Esophagus muscularis mucosa (tissue), 4 donors: ENCODE results near the gene PTPN1.

Experiments
- EP300 ChIP-seq: sonication (generic); formaldehyde crosslinking; IDR thresholded peaks from one replicate; pipeline ENCODE4 v1.6.1; 2017; ENCODE audit warnings: antibody characterized with exemption
- POLR2A ChIP-seq: fragments of 450-650 bp; IDR thresholded peaks from one replicate; pipeline ENCODE4 v1.6.1; 2017; ENCODE audit warnings: antibody characterized with exemption, moderate library complexity, mild to moderate bottlenecking, low read depth
- POLR2AphosphoS5 ChIP-seq, 2 donors: sonication (generic); formaldehyde crosslinking; IDR thresholded peaks; one replicate each; pipeline ENCODE4 v1.6.1; 2017; ENCODE audit warnings: antibody characterized with exemption in 2 of 2
- TF ChIP-seq, protein P1 (sequence below), 3 experiments: fragments of 200-600 bp in 2 of 3; fragments of 450-650 bp in 1 of 3; sonication (generic) in 2 of 3; IDR thresholded peaks; one replicate each; pipeline ENCODE4 v1.5.1; 2017 to 2019; ENCODE audit warnings: antibody characterized with exemption in 3 of 3, mild to moderate bottlenecking in 2 of 3, moderate library complexity in 1 of 3

DNA sequence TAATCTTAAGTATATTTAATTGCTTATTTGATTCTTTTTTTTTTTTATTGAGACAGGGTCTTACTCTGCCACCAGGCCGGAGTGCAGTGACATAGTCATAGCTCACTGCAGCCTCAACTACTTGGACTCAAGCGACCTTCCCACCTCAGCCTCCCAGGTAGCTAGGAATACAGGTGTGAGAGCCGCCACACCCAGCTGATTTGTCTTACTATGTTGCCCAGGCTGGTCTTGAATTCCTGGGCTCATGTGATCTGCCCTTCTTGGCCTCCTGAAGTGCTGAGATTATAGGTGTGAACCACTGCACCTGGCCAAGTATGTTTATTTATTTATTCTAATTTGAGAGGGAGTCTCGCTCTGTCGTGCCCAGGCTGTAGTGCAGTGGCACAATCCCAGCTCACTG, 38.2 kb downstream of the PTPN1 start:
- TF ChIP-seq, protein P1, sequence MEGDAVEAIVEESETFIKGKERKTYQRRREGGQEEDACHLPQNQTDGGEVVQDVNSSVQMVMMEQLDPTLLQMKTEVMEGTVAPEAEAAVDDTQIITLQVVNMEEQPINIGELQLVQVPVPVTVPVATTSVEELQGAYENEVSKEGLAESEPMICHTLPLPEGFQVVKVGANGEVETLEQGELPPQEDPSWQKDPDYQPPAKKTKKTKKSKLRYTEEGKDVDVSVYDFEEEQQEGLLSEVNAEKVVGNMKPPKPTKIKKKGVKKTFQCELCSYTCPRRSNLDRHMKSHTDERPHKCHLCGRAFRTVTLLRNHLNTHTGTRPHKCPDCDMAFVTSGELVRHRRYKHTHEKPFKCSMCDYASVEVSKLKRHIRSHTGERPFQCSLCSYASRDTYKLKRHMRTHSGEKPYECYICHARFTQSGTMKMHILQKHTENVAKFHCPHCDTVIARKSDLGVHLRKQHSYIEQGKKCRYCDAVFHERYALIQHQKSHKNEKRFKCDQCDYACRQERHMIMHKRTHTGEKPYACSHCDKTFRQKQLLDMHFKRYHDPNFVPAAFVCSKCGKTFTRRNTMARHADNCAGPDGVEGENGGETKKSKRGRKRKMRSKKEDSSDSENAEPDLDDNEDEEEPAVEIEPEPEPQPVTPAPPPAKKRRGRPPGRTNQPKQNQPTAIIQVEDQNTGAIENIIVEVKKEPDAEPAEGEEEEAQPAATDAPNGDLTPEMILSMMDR (IDR thresholded peaks at IDR 0.05) = no peak
- no peak for TF ChIP-seq POLR2AphosphoS5 (IDR thresholded peaks at IDR 0.05)
- no peak for TF ChIP-seq POLR2A
- no peak for TF ChIP-seq EP300
